GM12875 (cell line): Measurements from ENCODE around the gene TMEM154.

Experiments used
- H3K4me3 ChIP-seq: one replicate; pipeline ENCODE4 v1.5.1; 2011; ENCODE audit warnings: low read depth, low read length, control low read depth
- CTCF ChIP-seq: IDR thresholded peaks from 2 replicates; pipeline ENCODE4 v1.5.1; 2011; ENCODE audit warnings: low read depth, mild to moderate bottlenecking, control low read depth, inconsistent platforms, low read length, moderate library complexity, borderline replicate concordance; ENCODE audit not compliant: insufficient read depth

Gene TMEM154

GRCh38 chr4:152708361-152708760 is 28.6 kb upstream of the TMEM154 start:
- no peak for TF ChIP-seq CTCF
- H3K4me3 ChIP-seq = no peak overlapping the region

- TF ChIP-seq CTCF = no peak
- no peak overlapping the region for H3K4me3 ChIP-seq
These were observed 27.8 kb upstream of the TMEM154 start for GRCh38 chr4:152707632-152708031.

- H3K4me3 ChIP-seq = no peak overlapping the region
- TF ChIP-seq CTCF = no peak
These were observed 26.1 kb upstream of the TMEM154 start for GRCh38 chr4:152705903-152706302.

GRCh38 chr4:152704788-152705187 is 25.0 kb upstream of the TMEM154 start:
- no peak for TF ChIP-seq CTCF

GRCh38 chr4:152700151-152700550 is 20.4 kb upstream of the TMEM154 start:
- H3K4me3 ChIP-seq = no peak overlapping the region
- TF ChIP-seq CTCF = no peak

More at GRCh38 chr4:152704788-152705187, 25.0 kb upstream of the TMEM154 start:
- no peak overlapping the region for H3K4me3 ChIP-seq

GRCh38 chr4:152699313-152699712 is 19.5 kb upstream of the TMEM154 start:
- no peak for TF ChIP-seq CTCF
- H3K4me3 ChIP-seq = no peak overlapping the region

- TF ChIP-seq CTCF = no peak
These were observed 18.3 kb upstream of the TMEM154 start for GRCh38 chr4:152698089-152698499.

More at GRCh38 chr4:152698089-152698499, 18.3 kb upstream of the TMEM154 start:
- no peak overlapping the region for H3K4me3 ChIP-seq
